IMR-90 (cell line): ENCODE measurements around the gene AFTPH. TPM values are rescaled to one million over a fixed set of nuclear protein-coding genes. Genes with fewer than 3 reads are reported as not detected.

Experiments used
- ATAC-seq: fragments of 200-7000 bp; cut with Tn5 transposase; 2 replicates; pipeline ENCODE4 v1.9.1; 2020; ENCODE audit warnings: low read depth, mild to moderate bottlenecking, moderate library complexity
- BruUV-seq: library from RNA; stranded (reverse); fragments of 400-500 nt; replicated peaks from 2 replicates; lab custom pipeline; 2021; lab: Mats Ljungman, UMichigan
- CTCF ChIA-PET: fragments of 300-600 bp; formaldehyde crosslinking; extraction: SDS; loops from one replicate; lab custom pipeline; 2021; ENCODE audit warnings: antibody characterized with exemption; lab: Yijun Ruan, JAX
- POLR2A ChIA-PET: fragments of 300-600 bp; sonication (Branson Sonifier 250); formaldehyde crosslinking; loops from one replicate; lab custom pipeline; 2022; ENCODE audit warnings: antibody characterized with exemption; ENCODE audit not compliant: unreplicated experiment; lab: Charles Lee
- DNase-seq: peaks from one replicate; pipeline ENCODE4 v3.0.0; 2013
- H2AFZ ChIP-seq: replicated peaks from 2 replicates; pipeline ENCODE3; 2013; ENCODE audit warnings: low read length, mild to moderate bottlenecking; ENCODE audit not compliant: poor library complexity
- H2AK5ac ChIP-seq: 2 replicates; pipeline ENCODE4 v1.6.1; 2013; ENCODE audit warnings: low read depth, low read length, inconsistent platforms
- H2AK9ac ChIP-seq: replicated peaks from 2 replicates; pipeline ENCODE3; 2013; ENCODE audit warnings: mild to moderate bottlenecking, low read depth, low read length, moderate library complexity; ENCODE audit not compliant: poor library complexity
- H2BK120ac ChIP-seq: 2 replicates; pipeline ENCODE4 v1.6.1; 2013; ENCODE audit warnings: low read depth, low read length, inconsistent platforms
- H2BK15ac ChIP-seq: 3 replicates; pipeline ENCODE4 v1.6.1; 2013; ENCODE audit warnings: low read depth, low read length, inconsistent platforms
- H2BK20ac ChIP-seq: 2 replicates; pipeline ENCODE4 v1.6.1; 2013; ENCODE audit warnings: low read depth, mild to moderate bottlenecking, inconsistent platforms, low read length, moderate library complexity
- H2BK5ac ChIP-seq: 2 replicates; pipeline ENCODE4 v1.6.1; 2013; ENCODE audit warnings: mild to moderate bottlenecking, low read depth, low read length, inconsistent platforms; ENCODE audit not compliant: poor library complexity, severe bottlenecking
- H3K14ac ChIP-seq: replicated peaks from 2 replicates; pipeline ENCODE4 v1.6.1; 2013; ENCODE audit warnings: low read depth, low read length, inconsistent platforms
- H3K18ac ChIP-seq: 2 replicates; pipeline ENCODE4 v1.6.1; 2013; ENCODE audit warnings: low read depth, low read length, control low read depth
- H3K23ac ChIP-seq: 2 replicates; pipeline ENCODE4 v1.6.1; 2013; ENCODE audit warnings: low read depth, low read length, inconsistent platforms
- H3K27ac ChIP-seq: 2 replicates; pipeline ENCODE4 v1.5.1; 2013; ENCODE audit warnings: mild to moderate bottlenecking, control low read depth, low read length; ENCODE audit not compliant: insufficient read depth
- H3K27me3 ChIP-seq: 2 replicates; pipeline ENCODE4 v1.6.1; 2013; ENCODE audit warnings: low read length; ENCODE audit not compliant: control insufficient read depth, insufficient read depth
- H3K36me3 ChIP-seq: 2 replicates; pipeline ENCODE4 v1.6.1; 2013; ENCODE audit warnings: low read length, mixed read lengths; ENCODE audit not compliant: control insufficient read depth, insufficient read depth
- H3K4ac ChIP-seq: 2 replicates; pipeline ENCODE4 v1.6.1; 2013; ENCODE audit warnings: low read depth, low read length, inconsistent platforms
- H3K4me1 ChIP-seq: 2 replicates; pipeline ENCODE4 v1.6.1; 2013; ENCODE audit warnings: low read length, mixed read lengths; ENCODE audit not compliant: control insufficient read depth, insufficient read depth
- H3K4me2 ChIP-seq: 2 replicates; pipeline ENCODE4 v1.6.1; 2013; ENCODE audit warnings: low read depth, mild to moderate bottlenecking, control low read depth, low read length, moderate library complexity
- H3K4me3 ChIP-seq: 2 replicates; pipeline ENCODE4 v1.5.1; 2013; ENCODE audit warnings: low read depth, mild to moderate bottlenecking, control low read depth, low read length, moderate library complexity; ENCODE audit not compliant: insufficient read depth
- H3K56ac ChIP-seq: 2 replicates; pipeline ENCODE4 v1.6.1; 2013; ENCODE audit warnings: low read length, inconsistent platforms; ENCODE audit not compliant: insufficient read depth; ENCODE audit errors: extremely low read depth
- H3K79me1 ChIP-seq, 2 experiments: 2 replicates each; pipeline ENCODE4 v1.6.1; 2013; ENCODE audit warnings: low read length in 2 of 2, inconsistent platforms in 1 of 2, low read depth in 1 of 2
- H3K9ac ChIP-seq: 2 replicates; pipeline ENCODE4 v1.6.1; 2013; ENCODE audit warnings: low read depth, low read length, control low read depth
- H3K9me1 ChIP-seq: 2 replicates; pipeline ENCODE4 v1.6.1; 2013; ENCODE audit warnings: low read length, inconsistent platforms; ENCODE audit not compliant: insufficient read depth
- H3K9me3 ChIP-seq: 2 replicates; pipeline ENCODE4 v1.6.1; 2013; ENCODE audit warnings: low read length; ENCODE audit not compliant: control insufficient read depth, insufficient read depth
- H4K20me1 ChIP-seq: 2 replicates; pipeline ENCODE4 v1.6.1; 2013; ENCODE audit warnings: low read length, inconsistent platforms; ENCODE audit not compliant: insufficient read depth
- H4K5ac ChIP-seq: 2 replicates; pipeline ENCODE4 v1.6.1; 2013; ENCODE audit warnings: mild to moderate bottlenecking, low read depth, low read length, control low read depth
- H4K8ac ChIP-seq, 2 experiments: 2 replicates each; pipeline ENCODE4 v1.6.1; 2013; ENCODE audit warnings: low read depth in 2 of 2, low read length in 2 of 2, control low read depth in 1 of 2, inconsistent platforms in 1 of 2
- H4K91ac ChIP-seq: 2 replicates; pipeline ENCODE4 v1.6.1; 2013; ENCODE audit warnings: low read depth, low read length, inconsistent platforms; ENCODE audit not compliant: insufficient read depth
- BHLHE40 ChIP-seq: fragments of 150-350 bp; IDR thresholded peaks from 2 replicates; pipeline ENCODE4 v1.6.1; 2016; ENCODE audit warnings: mild to moderate bottlenecking, low read depth, low read length
- CEBPB ChIP-seq: IDR thresholded peaks from 2 replicates; pipeline ENCODE4 v1.6.1; 2012; ENCODE audit warnings: low read depth, low read length, improper control_type of control experiment
- CHD1 ChIP-seq: IDR thresholded peaks from 2 replicates; pipeline ENCODE4 v1.6.1; 2012; ENCODE audit warnings: low read depth, low read length, improper control_type of control experiment
- FOS ChIP-seq: fragments of 150-350 bp; IDR thresholded peaks from 2 replicates; pipeline ENCODE4 v1.6.1; 2016; ENCODE audit warnings: low read depth, low read length
- MAFK ChIP-seq: IDR thresholded peaks from 2 replicates; pipeline ENCODE4 v1.6.1; 2012; ENCODE audit warnings: low read depth, low read length, improper control_type of control experiment
- MAZ ChIP-seq: IDR thresholded peaks from 2 replicates; pipeline ENCODE4 v1.6.1; 2012; ENCODE audit warnings: low read depth, mild to moderate bottlenecking, low read length, improper control_type of control experiment, moderate library complexity, borderline replicate concordance
- MXI1 ChIP-seq: IDR thresholded peaks from 2 replicates; pipeline ENCODE4 v1.6.1; 2012; ENCODE audit warnings: low read depth, mild to moderate bottlenecking, low read length, moderate library complexity, borderline replicate concordance
- NFE2L2 ChIP-seq: fragments of 150-350 bp; IDR thresholded peaks from 2 replicates; pipeline ENCODE4 v1.6.1; 2016; ENCODE audit warnings: low read depth, mild to moderate bottlenecking, low read length
- POLR2A ChIP-seq: IDR thresholded peaks from 2 replicates; pipeline ENCODE4 v1.6.1; 2012; ENCODE audit warnings: mild to moderate bottlenecking, low read depth, low read length
- RCOR1 ChIP-seq: IDR thresholded peaks from 2 replicates; pipeline ENCODE4 v1.6.1; 2012; ENCODE audit warnings: mild to moderate bottlenecking, low read length, improper control_type of control experiment; ENCODE audit not compliant: insufficient replicate concordance
- RFX5 ChIP-seq: IDR thresholded peaks from 2 replicates; pipeline ENCODE4 v1.8.0; 2012; ENCODE audit warnings: low read depth, mild to moderate bottlenecking, low read length, moderate library complexity
- SMC3 ChIP-seq: fragments of 150-350 bp; IDR thresholded peaks from 2 replicates; pipeline ENCODE4 v1.6.1; 2016; ENCODE audit warnings: low read depth, mild to moderate bottlenecking, antibody characterized with exemption, low read length, moderate library complexity
- USF2 ChIP-seq: fragments of 150-350 bp; IDR thresholded peaks from 2 replicates; pipeline ENCODE4 v1.6.1; 2017; ENCODE audit warnings: mild to moderate bottlenecking, antibody characterized with exemption, low read length, low read depth
- WGBS, 2 experiments: methylation state at CpG; one replicate each; pipeline versions ENCODE4 v1.1.5 to v1.1.7; 2013; ENCODE audit warnings: missing lambda C conversion rate in 2 of 2; ENCODE audit not compliant: insufficient read length in 1 of 2; ENCODE audit errors: extremely low coverage in 2 of 2; 5-methylcytosine and 5-hydroxymethylcytosine counted together
- dilution Hi-C: fragments of 300-500 bp; cut with HindIII; formaldehyde crosslinking; loops from one replicate; pipeline ENCODE4 v1.14.3; 2018; ENCODE audit warnings: low sequenced_read_pairs; ENCODE audit not compliant: unreplicated experiment
- in situ Hi-C: fragments of 300-500 bp; cut with MboI; formaldehyde crosslinking; loops from 3 replicates; pipeline ENCODE4 v1.14.3; 2019; ENCODE audit warnings: low sequenced_read_pairs, inconsistent platforms, mixed read lengths
- intact Hi-C: fragments of 100-400 bp; cut with micrococcal nuclease; formaldehyde crosslinking; loops from 2 replicates; pipeline ENCODE4 v1.10.0; 2022
- polyA plus RNA-seq, 3 experiments: library from polyadenylated mRNA; depleted of rRNA; stranded (reverse); fragments of >200 nt; gene quantifications; 2 replicates each; pipeline ENCODE4 v1.2.3, GENCODE V29; 2012; ENCODE audit warnings: low replicate concordance in 1 of 3
- total RNA-seq: library from RNA; depleted of rRNA; stranded (reverse); fragments of >200 nt; gene quantifications from 2 replicates; pipeline ENCODE4 v1.2.3, GENCODE V29; 2012
- TF ChIP-seq, protein P1 (sequence below): conservative IDR thresholded peaks from 2 replicates; pipeline ENCODE4 v1.5.1; 2012; ENCODE audit warnings: mild to moderate bottlenecking, low read depth, low read length, improper control_type of control experiment
- TF ChIP-seq, protein P2 (sequence below): fragments of 150-350 bp; IDR thresholded peaks from 2 replicates; pipeline ENCODE4 v1.6.1; 2016; ENCODE audit warnings: low read depth, mild to moderate bottlenecking, low read length, moderate library complexity, borderline replicate concordance

Gene AFTPH
- total and polyA plus RNA-seq, 2 of the 4 experiments (the other 2 are of a cell fraction) = 9.4 to 19.9 TPM

GRCh38 chr2:64516651-64517510 lies 7.2 kb upstream of the AFTPH start:
- Histone ChIP-seq H2BK5ac (no peak overlapping the region), H4K5ac (no peak overlapping the region), H2AK5ac (no peak overlapping the region), H2BK15ac (no peak overlapping the region), H3K56ac (no peak overlapping the region), H3K23ac (no peak overlapping the region), H2AFZ (no peak overlapping the region), H3K79me1 (no peaks in the 10 kb centered on the region), H3K4me2 (no peak overlapping the region), H3K9ac (no peak overlapping the region), H3K4me3 (no peak overlapping the region), H4K91ac (no peak overlapping the region), H3K4me1 (no peaks in the 10 kb centered on the region), H3K14ac (no peak overlapping the region), H3K9me3 (no peaks in the 10 kb centered on the region), H2BK120ac (no peak overlapping the region), H3K27ac (no peak overlapping the region), H2BK20ac (no peak overlapping the region), H2AK9ac (no peak overlapping the region), H3K4ac (no peak overlapping the region), H3K27me3 (peaks cover 39% of the 10 kb centered on the region), H4K20me1 (no peaks in the 10 kb centered on the region), H4K8ac (no peak overlapping the region), H3K36me3 (no peaks in the 10 kb centered on the region), H3K9me1 (no peaks in the 10 kb centered on the region), H3K18ac (no peak overlapping the region)
- intact Hi-C loops (no loop called here), dilution Hi-C loops (no loop called here), in situ Hi-C loops (loop anchor here (5.0 kb wide), 1 partner anchor 45 kb away; no protein-coding TSS in a partner anchor)
- ATAC-seq = no peak
- no CpG with 5 or more reads among the region's 7 CpGs for WGBS, 2 experiments
- no TSS peak for BruUV-seq
- CTCF ChIA-PET = no interaction called here
- DNase-seq = no peak
- POLR2A ChIA-PET = no interaction called here
- TF ChIP-seq USF2 (no peak), BHLHE40 (no peak), RFX5 (no peak), SMC3 (no peak), NFE2L2 (no peak), CHD1 (no peak), MAZ (no peak), MAFK (no peak), FOS (no peak), CEBPB (no peak), POLR2A (no peak), MXI1 (no peak), RCOR1 (no peak)
- TF ChIP-seq, protein P1, sequence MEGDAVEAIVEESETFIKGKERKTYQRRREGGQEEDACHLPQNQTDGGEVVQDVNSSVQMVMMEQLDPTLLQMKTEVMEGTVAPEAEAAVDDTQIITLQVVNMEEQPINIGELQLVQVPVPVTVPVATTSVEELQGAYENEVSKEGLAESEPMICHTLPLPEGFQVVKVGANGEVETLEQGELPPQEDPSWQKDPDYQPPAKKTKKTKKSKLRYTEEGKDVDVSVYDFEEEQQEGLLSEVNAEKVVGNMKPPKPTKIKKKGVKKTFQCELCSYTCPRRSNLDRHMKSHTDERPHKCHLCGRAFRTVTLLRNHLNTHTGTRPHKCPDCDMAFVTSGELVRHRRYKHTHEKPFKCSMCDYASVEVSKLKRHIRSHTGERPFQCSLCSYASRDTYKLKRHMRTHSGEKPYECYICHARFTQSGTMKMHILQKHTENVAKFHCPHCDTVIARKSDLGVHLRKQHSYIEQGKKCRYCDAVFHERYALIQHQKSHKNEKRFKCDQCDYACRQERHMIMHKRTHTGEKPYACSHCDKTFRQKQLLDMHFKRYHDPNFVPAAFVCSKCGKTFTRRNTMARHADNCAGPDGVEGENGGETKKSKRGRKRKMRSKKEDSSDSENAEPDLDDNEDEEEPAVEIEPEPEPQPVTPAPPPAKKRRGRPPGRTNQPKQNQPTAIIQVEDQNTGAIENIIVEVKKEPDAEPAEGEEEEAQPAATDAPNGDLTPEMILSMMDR = no peak
- TF ChIP-seq, protein P2, sequence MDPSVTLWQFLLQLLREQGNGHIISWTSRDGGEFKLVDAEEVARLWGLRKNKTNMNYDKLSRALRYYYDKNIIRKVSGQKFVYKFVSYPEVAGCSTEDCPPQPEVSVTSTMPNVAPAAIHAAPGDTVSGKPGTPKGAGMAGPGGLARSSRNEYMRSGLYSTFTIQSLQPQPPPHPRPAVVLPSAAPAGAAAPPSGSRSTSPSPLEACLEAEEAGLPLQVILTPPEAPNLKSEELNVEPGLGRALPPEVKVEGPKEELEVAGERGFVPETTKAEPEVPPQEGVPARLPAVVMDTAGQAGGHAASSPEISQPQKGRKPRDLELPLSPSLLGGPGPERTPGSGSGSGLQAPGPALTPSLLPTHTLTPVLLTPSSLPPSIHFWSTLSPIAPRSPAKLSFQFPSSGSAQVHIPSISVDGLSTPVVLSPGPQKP = no peak
